GM21526 (cell line): ENCODE results near the gene ELMO2.

Experiments
- ATAC-seq: cut with Tn5 transposase; IDR thresholded peaks from one replicate; pipeline ENCODE4 v1.9.1; 2021; ENCODE audit warnings: moderate library complexity; ENCODE audit not compliant: unreplicated experiment, low FRiP score

ELMO2 gene

GRCh38 chr20:46406200-46406985 is at the start of gene ELMO2:
ELMO2 (minus strand) TSS chr20:46406615; CDS start chr20:46394482, 12,133 bp downstream.
- ATAC-seq, result peak; percentile 78

GRCh38 chr20:46455729-46456128 is 49.3 kb upstream of the ELMO2 start:
- ATAC-seq, result no peak

GRCh38 chr20:46446851-46447250 is 40.4 kb upstream of the ELMO2 start:
- ATAC-seq, result no peak

GRCh38 chr20:46439837-46440236 is 33.4 kb upstream of the ELMO2 start:
- no peak for ATAC-seq

- no peak for ATAC-seq
Observed at GRCh38 chr20:46438156-46438750, 31.8 kb upstream of the ELMO2 start.

- no peak for ATAC-seq
Observed at GRCh38 chr20:46435146-46435545, 28.7 kb upstream of the ELMO2 start.

GRCh38 chr20:46434597-46434996 is 28.2 kb upstream of the ELMO2 start:
- no peak for ATAC-seq

GRCh38 chr20:46433051-46433450 is 26.6 kb upstream of the ELMO2 start:
- ATAC-seq, result no peak

GRCh38 chr20:46430921-46431712 is 24.7 kb upstream of the ELMO2 start:
- ATAC-seq, result no peak

- ATAC-seq, result no peak
Observed at GRCh38 chr20:46427384-46427783, 21.0 kb upstream of the ELMO2 start.

- ATAC-seq, result no peak
Observed at GRCh38 chr20:46423882-46424482, 17.6 kb upstream of the ELMO2 start.

GRCh38 chr20:46423342-46423741 is 16.9 kb upstream of the ELMO2 start:
- ATAC-seq, result no peak

GRCh38 chr20:46420878-46421277 is 14.5 kb upstream of the ELMO2 start:
- no peak for ATAC-seq

GRCh38 chr20:46419882-46420281 is 13.5 kb upstream of the ELMO2 start:
- no peak for ATAC-seq

- ATAC-seq, result no peak
Observed at GRCh38 chr20:46416839-46417238, 10.4 kb upstream of the ELMO2 start.

- ATAC-seq, result no peak
Observed at GRCh38 chr20:46416421-46416820, 10.0 kb upstream of the ELMO2 start.

- no peak for ATAC-seq
Observed at GRCh38 chr20:46415773-46416172, 9.4 kb upstream of the ELMO2 start.

GRCh38 chr20:46414608-46415007 is 8.2 kb upstream of the ELMO2 start:
- ATAC-seq, result no peak

- no peak for ATAC-seq
Observed at GRCh38 chr20:46411637-46412036, 5.2 kb upstream of the ELMO2 start.

- ATAC-seq, result no peak
Observed at GRCh38 chr20:46408281-46408731, 1.9 kb upstream of the ELMO2 start.

- no peak for ATAC-seq
Observed at GRCh38 chr20:46407671-46407996, 1.2 kb upstream of the ELMO2 start.
